DMS79 treated with DMSO at 0.1 percent for 48 hours (cell line): Measurements from ENCODE around the gene NCBP1.
A peak's percentile ranks its signal among the peaks of the same experiment; 100 is the strongest.
"Not testable (repeated sequence)": the region's sequence is repeated elsewhere in the genome, so short reads cannot be mapped to it uniquely, and the experiment has no call there.

Experiments
- DNase-seq: peaks from one replicate; lab custom pipeline; 2025; lab: John Stamatoyannopoulos, UW

NCBP1 gene

GRCh38 chr9:97672403-97672802, 38.8 kb downstream of the NCBP1 start:
- no peak for DNase-seq

- DNase-seq: no peak
These were observed 40.3 kb downstream of the NCBP1 start for GRCh38 chr9:97673922-97674321.

GRCh38 chr9:97675655-97676054, 42.0 kb downstream of the NCBP1 start:
- DNase-seq: no peak

GRCh38 chr9:97682242-97682641, 48.6 kb downstream of the NCBP1 start:
- no peak for DNase-seq

- no peak for DNase-seq
These were observed 55.0 kb downstream of the NCBP1 start for GRCh38 chr9:97688654-97689053.

GRCh38 chr9:97689401-97690180, 56.0 kb downstream of the NCBP1 start:
- no peak for DNase-seq

GRCh38 chr9:97694769-97695168, 61.1 kb downstream of the NCBP1 start:
- no peak for DNase-seq

GRCh38 chr9:97695390-97695789, 61.8 kb downstream of the NCBP1 start:
- no peak for DNase-seq

- DNase-seq: peak; percentile 8
These were observed 62.6 kb downstream of the NCBP1 start for GRCh38 chr9:97695995-97696802.

GRCh38 chr9:97696803-97697601, 63.4 kb downstream of the NCBP1 start, which contains the start of gene XPA:
Gene XPA, minus strand, starts transcription at chr9:97697340. Its CDS starts 48 bp downstream, at chr9:97697292.
- DNase-seq: peak; percentile 76

- no peak for DNase-seq
These were observed 64.2 kb downstream of the NCBP1 start for GRCh38 chr9:97697837-97698236.

GRCh38 chr9:97698865-97699264, 65.2 kb downstream of the NCBP1 start:
- no peak for DNase-seq

GRCh38 chr9:97699281-97699680, 65.7 kb downstream of the NCBP1 start:
- not testable (repeated sequence) for DNase-seq

GRCh38 chr9:97699824-97700223, 66.2 kb downstream of the NCBP1 start:
- DNase-seq: not testable (repeated sequence)

GRCh38 chr9:97703437-97704344, 70.1 kb downstream of the NCBP1 start:
- DNase-seq: peak; percentile 22

GRCh38 chr9:97704345-97704677, 70.7 kb downstream of the NCBP1 start:
- no peak for DNase-seq

GRCh38 chr9:97704851-97705250, 71.2 kb downstream of the NCBP1 start:
- DNase-seq: no peak

GRCh38 chr9:97705354-97705950, 71.8 kb downstream of the NCBP1 start:
- peak; percentile 10 for DNase-seq

GRCh38 chr9:97706246-97706645, 72.6 kb downstream of the NCBP1 start:
- no peak for DNase-seq

GRCh38 chr9:97710356-97711222, 77.0 kb downstream of the NCBP1 start:
- peak; percentile 40 for DNase-seq
